GM23338 (cell line): ENCODE results near the gene WWOX. TPM values are rescaled to one million over a fixed set of nuclear protein-coding genes. Genes with fewer than 3 reads are reported as not detected.

Experiments
- ATAC-seq: fragments of 200-7000 bp; cut with Tn5 transposase; 3 replicates; pipeline ENCODE4 v1.9.1; 2020
- DNase-seq: peaks from one replicate; pipeline ENCODE4 v3.0.0-alpha.2; 2015; ENCODE audit warnings: low spot score
- H2AFZ ChIP-seq: fragments of 200-600 bp; sonication (generic); 2 replicates; pipeline ENCODE4 v1.8.0; 2016; ENCODE audit warnings: antibody characterized with exemption, mild to moderate bottlenecking, moderate library complexity
- H3F3A ChIP-seq: fragments of 200-600 bp; sonication (generic); replicated peaks from 2 replicates; pipeline ENCODE4 v1.8.0; 2017; ENCODE audit warnings: antibody characterized with exemption, mixed run types, low read depth
- H3K27ac ChIP-seq: fragments of 200-600 bp; sonication (generic); 2 replicates; pipeline ENCODE4 v1.6.1; 2016; ENCODE audit warnings: low read depth
- H3K27me3 ChIP-seq: fragments of 200-600 bp; sonication (generic); 2 replicates; pipeline ENCODE4 v1.8.0; 2016; ENCODE audit warnings: mild to moderate bottlenecking, mixed run types, moderate library complexity; ENCODE audit not compliant: insufficient read depth
- H3K36me3 ChIP-seq: fragments of 200-600 bp; sonication (generic); 2 replicates; pipeline ENCODE4 v1.8.0; 2016; ENCODE audit warnings: mild to moderate bottlenecking; ENCODE audit not compliant: insufficient read depth
- H3K4me1 ChIP-seq: fragments of 200-600 bp; sonication (generic); 2 replicates; pipeline ENCODE4 v1.8.0; 2016; ENCODE audit warnings: mild to moderate bottlenecking, moderate library complexity; ENCODE audit not compliant: insufficient read depth
- H3K4me2 ChIP-seq: fragments of 200-600 bp; sonication (generic); 2 replicates; pipeline ENCODE4 v1.7.1; 2017; ENCODE audit warnings: mixed run types
- H3K4me3 ChIP-seq: fragments of 200-600 bp; sonication (generic); 2 replicates; pipeline ENCODE4 v1.6.1; 2016; ENCODE audit warnings: mixed run types
- H3K79me2 ChIP-seq: fragments of 200-600 bp; sonication (generic); replicated peaks from 2 replicates; pipeline ENCODE4 v1.8.0; 2017; ENCODE audit warnings: mild to moderate bottlenecking; ENCODE audit not compliant: insufficient read depth
- H3K9me2 ChIP-seq: fragments of 200-600 bp; sonication (generic); 2 replicates; pipeline ENCODE4 v1.8.0; 2017; ENCODE audit not compliant: insufficient read depth
- H4K20me1 ChIP-seq: fragments of 200-600 bp; sonication (generic); replicated peaks from 2 replicates; pipeline ENCODE4 v1.8.0; 2017; ENCODE audit warnings: mild to moderate bottlenecking; ENCODE audit not compliant: insufficient read depth
- H3K27ac Mint-ChIP-seq: 2 replicates; pipeline ENCODE4 v1.8.0; 2020; ENCODE audit warnings: inconsistent platforms, mild to moderate bottlenecking, moderate library complexity, mixed read lengths
- H3K27me3 Mint-ChIP-seq: 3 replicates; pipeline ENCODE4 v1.8.0; 2022; ENCODE audit warnings: low read depth, mild to moderate bottlenecking, moderate library complexity, mixed read lengths, inconsistent platforms; ENCODE audit not compliant: insufficient read depth, poor library complexity
- H3K36me3 Mint-ChIP-seq: 3 replicates; pipeline ENCODE4 v1.8.0; 2021; ENCODE audit warnings: low read depth, mild to moderate bottlenecking, inconsistent platforms, moderate library complexity, mixed read lengths
- H3K4me1 Mint-ChIP-seq: 3 replicates; pipeline ENCODE4 v1.8.0; 2020; ENCODE audit warnings: mild to moderate bottlenecking, inconsistent platforms, mixed read lengths
- H3K4me3 Mint-ChIP-seq: 3 replicates; pipeline ENCODE4 v1.8.0; 2021; ENCODE audit warnings: moderate library complexity, mild to moderate bottlenecking, inconsistent platforms, mixed read lengths
- H3K9me3 Mint-ChIP-seq: 3 replicates; pipeline ENCODE4 v1.8.0; 2020; ENCODE audit warnings: moderate library complexity, mild to moderate bottlenecking, inconsistent platforms, mixed read lengths
- CREB1 ChIP-seq: fragments of 250-450 bp; sonication (Bioruptor Pico); IDR thresholded peaks from 2 replicates; pipeline ENCODE4 v1.5.0; 2020; ENCODE audit warnings: low read depth, mild to moderate bottlenecking, moderate library complexity
- CTCF ChIP-seq, 2 experiments: fragments of 200-600 bp in 1 of 2; sonication (generic) in 1 of 2; conservative IDR thresholded peaks; 2 replicates each; pipeline versions ENCODE4 v1.5.1 to v1.6.1; 2016 to 2017; ENCODE audit warnings: antibody characterized with exemption in 2 of 2, low read depth in 2 of 2, mild to moderate bottlenecking in 2 of 2, moderate library complexity in 1 of 2
- ETS1 ChIP-seq: IDR thresholded peaks from 2 replicates; pipeline ENCODE4 v1.6.1; 2016; ENCODE audit warnings: antibody characterized with exemption
- EZH2 ChIP-seq: fragments of 200-600 bp; sonication (generic); IDR thresholded peaks from one replicate; pipeline ENCODE4 v1.8.0; 2017; ENCODE audit warnings: antibody characterized with exemption, mild to moderate bottlenecking, low read depth; ENCODE audit not compliant: unreplicated experiment
- EZH2phosphoT487 ChIP-seq: fragments of 200-600 bp; sonication (generic); IDR thresholded peaks from one replicate; pipeline ENCODE4 v1.8.1; 2018; ENCODE audit warnings: antibody characterized with exemption; ENCODE audit not compliant: unreplicated experiment
- JUNB ChIP-seq: IDR thresholded peaks from one replicate; pipeline ENCODE4 v1.6.1; 2016; ENCODE audit warnings: antibody characterized with exemption; ENCODE audit not compliant: unreplicated experiment
- NANOG ChIP-seq: IDR thresholded peaks from 2 replicates; pipeline ENCODE4 v1.6.1; 2016; ENCODE audit warnings: antibody characterized with exemption, borderline replicate concordance
- POLR2AphosphoS5 ChIP-seq: IDR thresholded peaks from 2 replicates; pipeline ENCODE4 v1.6.1; 2016; ENCODE audit warnings: antibody characterized with exemption, low read depth
- REST ChIP-seq: IDR thresholded peaks from one replicate; pipeline ENCODE4 v1.6.1; 2018; ENCODE audit warnings: antibody characterized with exemption; ENCODE audit not compliant: unreplicated experiment
- STAT1 ChIP-seq: IDR thresholded peaks from one replicate; pipeline ENCODE4 v1.6.1; 2016; ENCODE audit warnings: antibody characterized with exemption; ENCODE audit not compliant: unreplicated experiment
- ZNF114 ChIP-seq: fragments of 250-450 bp; sonication (Bioruptor Pico); IDR thresholded peaks from 2 replicates; pipeline ENCODE4 v1.5.0; 2020; ENCODE audit warnings: mild to moderate bottlenecking, moderate library complexity
- ZNF331 ChIP-seq: fragments of 250-450 bp; sonication (Bioruptor Pico); IDR thresholded peaks from 2 replicates; pipeline ENCODE4 v1.5.0; 2020; ENCODE audit warnings: low read depth, mild to moderate bottlenecking, moderate library complexity
- polyA plus RNA-seq: library from polyadenylated mRNA; unstranded; fragments of >200 nt; fragmentation: Nextera tagmentation; extraction: Ambion mirVana; gene quantifications from 2 replicates; pipeline ENCODE4 v1.2.1, GENCODE V29; 2016
- total RNA-seq: library from RNA; depleted of rRNA; stranded (reverse); fragments of >200 nt; shearing (Covaris generic); gene quantifications from 2 replicates; pipeline ENCODE4 v1.2.3, GENCODE V29; 2014

Gene WWOX
- total and polyA plus RNA-seq, 2 experiments from 2014 or later, result 10.0 to 19.3 TPM

- Histone ChIP-seq H3K9me2 (peaks cover 14% of the 10 kb centered on the region), H3K4me3 (no peak overlapping the region), H2AFZ (no peak overlapping the region), H3F3A (no peaks in the 10 kb centered on the region), H3K79me2 (no peaks in the 10 kb centered on the region), H3K4me2 (no peak overlapping the region), H3K36me3 (no peaks in the 10 kb centered on the region), H3K4me1 (peaks cover 16% of the 10 kb centered on the region), H4K20me1 (no peaks in the 10 kb centered on the region), H3K27ac (no peak overlapping the region), H3K27me3 (no peaks in the 10 kb centered on the region)
- H3K4me1 Mint-ChIP-seq, result peaks cover 16% of the 10 kb centered on the region
- DNase-seq, result no peak
- no peak overlapping the region for H3K4me3 Mint-ChIP-seq
- no peak for ATAC-seq
- no peaks in the 10 kb centered on the region for H3K9me3 Mint-ChIP-seq
- H3K27me3 Mint-ChIP-seq, result peaks cover 6% of the 10 kb centered on the region
- H3K36me3 Mint-ChIP-seq, result no peaks in the 10 kb centered on the region
- TF ChIP-seq ZNF114, result no peak
- TF ChIP-seq EZH2phosphoT487, result no peak
- TF ChIP-seq EZH2, result no peak
- no peak for TF ChIP-seq ETS1
- TF ChIP-seq POLR2AphosphoS5, result no peak
- TF ChIP-seq CREB1, result no peak
- TF ChIP-seq JUNB, result no peak
- no peak for TF ChIP-seq NANOG
- TF ChIP-seq CTCF (conservative IDR thresholded peaks at IDR 0.05; ENCODE audit: low read depth in 2 of 2), result no peak
- TF ChIP-seq STAT1, result no peak
- H3K27ac Mint-ChIP-seq, result no peak overlapping the region
Measured at GRCh38 chr16:79062821-79063220, 963.4 kb downstream of the WWOX start.

- Mint-ChIP-seq H3K9me3 (no peaks in the 10 kb centered on the region), H3K27me3 (peaks cover 7% of the 10 kb centered on the region), H3K4me3 (no peak overlapping the region), H3K36me3 (no peaks in the 10 kb centered on the region), H3K4me1 (peaks cover 16% of the 10 kb centered on the region), H3K27ac (no peak overlapping the region)
- Histone ChIP-seq H3K4me3 (no peak overlapping the region), H3K36me3 (no peaks in the 10 kb centered on the region), H3K4me1 (peaks cover 16% of the 10 kb centered on the region), H2AFZ (no peak overlapping the region), H3K27me3 (no peaks in the 10 kb centered on the region), H3K79me2 (no peaks in the 10 kb centered on the region), H4K20me1 (no peaks in the 10 kb centered on the region), H3K9me2 (peaks cover 14% of the 10 kb centered on the region), H3K27ac (no peak overlapping the region), H3K4me2 (no peak overlapping the region), H3F3A (no peaks in the 10 kb centered on the region)
- DNase-seq, result no peak
- ATAC-seq, result no peak
- TF ChIP-seq CTCF (conservative IDR thresholded peaks at IDR 0.05; ENCODE audit: low read depth in 2 of 2) (no peak), JUNB (no peak), POLR2AphosphoS5 (no peak), STAT1 (no peak), EZH2 (no peak), NANOG (no peak), ZNF114 (no peak), REST (no peak), ETS1 (no peak), EZH2phosphoT487 (no peak), ZNF331 (no peak), CREB1 (no peak)
Measured at GRCh38 chr16:79064256-79064972, 965.0 kb downstream of the WWOX start.
